Mesenchymal stem cell (in vitro differentiated cells and primary cell): Measurements from ENCODE around the gene TMEFF2.

Source experiments
- DNase-seq: peaks from one replicate; pipeline ENCODE4 v3.0.0-alpha.2; 2013
- H2AFZ ChIP-seq: one replicate; pipeline ENCODE4 v1.6.1; 2013; ENCODE audit warnings: low read depth, mild to moderate bottlenecking, control low read depth, inconsistent platforms, low read length, moderate library complexity
- H2AK5ac ChIP-seq: 2 replicates; pipeline ENCODE4 v1.6.1; 2013; ENCODE audit warnings: low read length, moderate library complexity, mild to moderate bottlenecking, inconsistent platforms; ENCODE audit not compliant: severe bottlenecking
- H2BK120ac ChIP-seq: one replicate; pipeline ENCODE4 v1.6.1; 2013; ENCODE audit warnings: low read depth, mild to moderate bottlenecking, inconsistent platforms, low read length, moderate library complexity
- H2BK12ac ChIP-seq, 2 experiments: one replicate each; pipeline ENCODE4 v1.6.1; 2013; ENCODE audit warnings: inconsistent platforms in 2 of 2, low read length in 2 of 2, mild to moderate bottlenecking in 2 of 2, moderate library complexity in 2 of 2, control low read depth in 1 of 2
- H2BK15ac ChIP-seq: one replicate; pipeline ENCODE4 v1.6.1; 2013; ENCODE audit warnings: mild to moderate bottlenecking, low read depth, inconsistent platforms; ENCODE audit not compliant: poor library complexity, severe bottlenecking
- H2BK5ac ChIP-seq: 2 replicates; pipeline ENCODE4 v1.6.1; 2013; ENCODE audit warnings: low read depth, mild to moderate bottlenecking, low read length, control low read depth, inconsistent platforms; ENCODE audit not compliant: poor library complexity, severe bottlenecking
- H3K14ac ChIP-seq, 2 experiments: one replicate each; pipeline ENCODE4 v1.6.1; 2013; ENCODE audit warnings: inconsistent platforms in 2 of 2, low read length in 2 of 2, control low read depth in 1 of 2, mild to moderate bottlenecking in 1 of 2, moderate library complexity in 1 of 2
- H3K18ac ChIP-seq, 2 experiments: one replicate each; pipeline ENCODE4 v1.6.1; 2013; ENCODE audit warnings: inconsistent platforms in 2 of 2, low read length in 2 of 2, control low read depth in 1 of 2, low read depth in 1 of 2, mild to moderate bottlenecking in 1 of 2
- H3K23ac ChIP-seq, 2 experiments: one replicate each; pipeline ENCODE4 v1.6.1; 2013; ENCODE audit warnings: inconsistent platforms in 2 of 2, low read length in 2 of 2, mild to moderate bottlenecking in 2 of 2, moderate library complexity in 2 of 2, control low read depth in 1 of 2
- H3K27ac ChIP-seq: 2 replicates; pipeline ENCODE4 v1.5.1; 2013; ENCODE audit warnings: mild to moderate bottlenecking, moderate library complexity, low read length, control low read depth, inconsistent platforms; ENCODE audit not compliant: poor library complexity, severe bottlenecking
- H3K27me3 ChIP-seq, 2 experiments: 2 replicates each; pipeline versions ENCODE4 v1.6.1 to v1.7.0; 2013; ENCODE audit warnings: low read length in 2 of 2, mild to moderate bottlenecking in 2 of 2, moderate library complexity in 2 of 2, control low read depth in 1 of 2, inconsistent platforms in 1 of 2; ENCODE audit not compliant: control insufficient read depth in 1 of 2, insufficient read depth in 1 of 2
- H3K36me3 ChIP-seq, 2 experiments: 2 replicates each; pipeline versions ENCODE4 v1.6.1 to v1.7.0; 2013; ENCODE audit warnings: low read length in 2 of 2, control low read depth in 1 of 2, inconsistent platforms in 1 of 2, low read depth in 1 of 2, mild to moderate bottlenecking in 1 of 2; ENCODE audit not compliant: insufficient read depth in 2 of 2, control insufficient read depth in 1 of 2
- H3K4ac ChIP-seq, 2 experiments: one replicate each; pipeline ENCODE4 v1.6.1; 2013; ENCODE audit warnings: inconsistent platforms in 2 of 2, low read length in 2 of 2, mild to moderate bottlenecking in 2 of 2, moderate library complexity in 2 of 2, control low read depth in 1 of 2, low read depth in 1 of 2
- H3K4me1 ChIP-seq: 2 replicates; pipeline ENCODE4 v1.6.1; 2013; ENCODE audit warnings: low read depth, low read length, control low read depth; ENCODE audit not compliant: control insufficient read depth, insufficient read depth
- H3K4me2 ChIP-seq: 2 replicates; pipeline ENCODE4 v1.6.1; 2013; ENCODE audit warnings: low read length, mild to moderate bottlenecking, inconsistent platforms; ENCODE audit not compliant: poor library complexity, severe bottlenecking
- H3K4me3 ChIP-seq, 2 experiments: 2 replicates each; pipeline versions ENCODE4 v1.5.1 to v1.7.0; 2013; ENCODE audit warnings: low read length in 2 of 2, mild to moderate bottlenecking in 2 of 2, control low read depth in 1 of 2, low read depth in 1 of 2; ENCODE audit not compliant: insufficient read depth in 1 of 2
- H3K79me1 ChIP-seq: replicated peaks from 2 replicates; pipeline ENCODE4 v1.6.1; 2013; ENCODE audit warnings: mild to moderate bottlenecking, control low read depth, low read length, inconsistent platforms; ENCODE audit not compliant: poor library complexity, severe bottlenecking
- H3K9ac ChIP-seq: 2 replicates; pipeline ENCODE4 v1.7.0; 2013; ENCODE audit warnings: mild to moderate bottlenecking, low read length, moderate library complexity
- H3K9me3 ChIP-seq: 2 replicates; pipeline ENCODE4 v1.7.0; 2013; ENCODE audit warnings: mild to moderate bottlenecking, low read length; ENCODE audit not compliant: control insufficient read depth
- H4K8ac ChIP-seq: one replicate; pipeline ENCODE4 v1.6.1; 2013; ENCODE audit warnings: inconsistent platforms, mild to moderate bottlenecking, low read length, moderate library complexity
- H4K91ac ChIP-seq: one replicate; pipeline ENCODE4 v1.6.1; 2013; ENCODE audit warnings: mild to moderate bottlenecking, low read length, inconsistent platforms
- WGBS: methylation state at CpG from one replicate; pipeline ENCODE4 v1.1.7; 2013; ENCODE audit warnings: mixed read lengths; 5-methylcytosine and 5-hydroxymethylcytosine counted together

TMEFF2 gene

GRCh38 chr2:192126912-192127311, 67.8 kb downstream of the TMEFF2 start:
- Histone ChIP-seq H3K9me3 (no peaks in the 10 kb centered on the region), H4K91ac (no peak overlapping the region)

GRCh38 chr2:192126426-192126825, 68.3 kb downstream of the TMEFF2 start:
- no peak overlapping the region for H3K9ac ChIP-seq
- no peak overlapping the region for H3K18ac ChIP-seq
- H4K91ac ChIP-seq = no peak overlapping the region
- H3K14ac ChIP-seq = no peak overlapping the region
- DNase-seq = no peak
- H2BK5ac ChIP-seq = no peak overlapping the region
- no peaks in the 10 kb centered on the region for H3K36me3 ChIP-seq
- H2AFZ ChIP-seq = no peak overlapping the region
- no peak overlapping the region for H3K4me2 ChIP-seq
- H3K4ac ChIP-seq = no peak overlapping the region
- no peaks in the 10 kb centered on the region for H3K27me3 ChIP-seq
- H4K8ac ChIP-seq = no peak overlapping the region
- no peak overlapping the region for H2BK12ac ChIP-seq
- H3K27ac ChIP-seq = no peak overlapping the region
- no peak overlapping the region for H3K23ac ChIP-seq
- H3K9me3 ChIP-seq = no peaks in the 10 kb centered on the region
- no peak overlapping the region for H3K4me3 ChIP-seq
- whole genome bisulfite sequencing = 0% methylated on average over 1 of the region's 1 CpG
- H2BK120ac ChIP-seq = no peak overlapping the region
- H2BK15ac ChIP-seq = no peak overlapping the region
- no peak overlapping the region for H2AK5ac ChIP-seq
- no peaks in the 10 kb centered on the region for H3K79me1 ChIP-seq
- H3K4me1 ChIP-seq = no peaks in the 10 kb centered on the region

More at GRCh38 chr2:192126912-192127311, 67.8 kb downstream of the TMEFF2 start:
- Histone ChIP-seq H2AK5ac (no peak overlapping the region), H3K27ac (no peak overlapping the region), H2AFZ (no peak overlapping the region), H3K79me1 (no peaks in the 10 kb centered on the region), H4K8ac (no peak overlapping the region), H3K27me3 (no peaks in the 10 kb centered on the region), H2BK15ac (no peak overlapping the region), H2BK120ac (no peak overlapping the region), H3K14ac (no peak overlapping the region), H3K4me2 (no peak overlapping the region), H2BK12ac (no peak overlapping the region), H3K23ac (no peak overlapping the region), H3K36me3 (no peaks in the 10 kb centered on the region), H2BK5ac (no peak overlapping the region), H3K4me3 (no peak overlapping the region), H3K9ac (no peak overlapping the region), H3K4me1 (no peaks in the 10 kb centered on the region), H3K4ac (no peak overlapping the region), H3K18ac (no peak overlapping the region)
- no peak for DNase-seq

- Histone ChIP-seq H4K8ac (no peak overlapping the region), H3K4me1 (no peaks in the 10 kb centered on the region), H3K27ac (no peak overlapping the region), H3K9me3 (no peaks in the 10 kb centered on the region), H3K14ac (no peak overlapping the region), H3K79me1 (no peaks in the 10 kb centered on the region), H2BK120ac (no peak overlapping the region), H2BK15ac (no peak overlapping the region), H3K4me2 (no peak overlapping the region), H2AK5ac (no peak overlapping the region), H3K4ac (no peak overlapping the region), H3K18ac (no peak overlapping the region), H2AFZ (no peak overlapping the region), H2BK12ac (no peak overlapping the region), H3K23ac (no peak overlapping the region), H4K91ac (no peak overlapping the region), H2BK5ac (no peak overlapping the region), H3K9ac (no peak overlapping the region), H3K4me3 (no peak overlapping the region), H3K27me3 (no peaks in the 10 kb centered on the region), H3K36me3 (no peaks in the 10 kb centered on the region)
- no peak for DNase-seq
- WGBS = 100% methylated on average over 1 of the region's 1 CpG
Observed at GRCh38 chr2:192124571-192124970, 70.2 kb downstream of the TMEFF2 start.

- no peak overlapping the region for H3K14ac ChIP-seq
Observed at GRCh38 chr2:192123847-192124246, 70.9 kb downstream of the TMEFF2 start.

More at GRCh38 chr2:192123847-192124246, 70.9 kb downstream of the TMEFF2 start:
- Histone ChIP-seq H3K36me3 (no peaks in the 10 kb centered on the region), H2BK120ac (no peak overlapping the region), H3K79me1 (no peaks in the 10 kb centered on the region), H2BK12ac (no peak overlapping the region), H3K27me3 (no peaks in the 10 kb centered on the region), H2AK5ac (no peak overlapping the region), H4K91ac (no peak overlapping the region), H3K4ac (no peak overlapping the region), H3K9me3 (no peaks in the 10 kb centered on the region), H3K4me2 (no peak overlapping the region), H4K8ac (no peak overlapping the region), H3K4me1 (no peaks in the 10 kb centered on the region), H3K18ac (no peak overlapping the region), H2BK5ac (no peak overlapping the region), H3K9ac (no peak overlapping the region), H2AFZ (no peak overlapping the region), H3K23ac (no peak overlapping the region), H3K4me3 (no peak overlapping the region), H3K27ac (no peak overlapping the region), H2BK15ac (no peak overlapping the region)
- DNase-seq = no peak
